HCT116 (cell line): ENCODE data around the gene NHSL2. TPM values are rescaled to one million over a fixed set of nuclear protein-coding genes. Genes with fewer than 3 reads are reported as not detected.

Experiments used
- ATAC-seq: fragments of 200-7000 bp; cut with Tn5 transposase; 2 replicates; pipeline ENCODE4 v1.9.1; 2020; ENCODE audit warnings: mild to moderate bottlenecking, moderate library complexity
- BruUV-seq: library from RNA; stranded (reverse); fragments of 400-500 nt; replicated peaks from 2 replicates; lab custom pipeline; 2021; lab: Mats Ljungman, UMichigan
- CTCF ChIA-PET: fragments of 300-600 bp; sonication (Branson Sonifier 250); formaldehyde crosslinking; loops from one replicate; lab custom pipeline; 2021; ENCODE audit warnings: antibody characterized with exemption; lab: Charles Lee
- POLR2A ChIA-PET: fragments of 300-600, 350-600 bp; sonication (Branson Sonifier 250); formaldehyde crosslinking; loops from one replicate; lab custom pipeline; 2021; ENCODE audit warnings: antibody characterized with exemption; lab: Charles Lee
- RAD21 ChIA-PET, 2 experiments: fragments of 300-600 bp; sonication (Branson Sonifier 250); formaldehyde crosslinking; loops; one replicate each; lab custom pipeline; 2023; ENCODE audit warnings: low total read pairs in 2 of 2; ENCODE audit not compliant: uncharacterized antibody in 2 of 2, unreplicated experiment in 2 of 2, low non-redundant PET in 1 of 2; lab: Charles Lee
- DNase-seq: peaks from one replicate; pipeline ENCODE4 v3.0.0-alpha.2; 2010; ENCODE audit warnings: low read depth, low spot score
- H2AFZ ChIP-seq: fragments of 200-600 bp; shearing (Covaris generic), sonication (generic); 2 replicates; pipeline ENCODE4 v1.6.1; 2017; ENCODE audit warnings: low read depth, mixed run types, mixed read lengths, antibody characterized with exemption, low read length; ENCODE audit not compliant: poor library complexity, severe bottlenecking
- H3K27ac ChIP-seq: 2 replicates; pipeline ENCODE4 v1.5.1; 2012; ENCODE audit warnings: low read depth, low read length
- H3K27me3 ChIP-seq: fragments of 200-600 bp; sonication (generic); 2 replicates; pipeline ENCODE4 v1.6.1; 2016; ENCODE audit warnings: mixed run types, low read length, mixed read lengths; ENCODE audit not compliant: insufficient read depth
- H3K36me3 ChIP-seq, 2 experiments: fragments of 200-500 bp in 1 of 2; fragments of 200-600 bp in 1 of 2; sonication (Bioruptor generic) in 1 of 2; sonication (generic) in 1 of 2; 2 replicates each; pipeline versions ENCODE4 v1.5.1 to v1.6.1; 2014 to 2016; ENCODE audit warnings: low read length in 2 of 2, inconsistent platforms in 1 of 2, mixed read lengths in 1 of 2, mixed run types in 1 of 2; ENCODE audit not compliant: insufficient read depth in 2 of 2, control insufficient read depth in 1 of 2
- H3K4me1 ChIP-seq, 2 experiments: fragments of 200-600 bp in 1 of 2; sonication (generic) in 1 of 2; 2 replicates each; pipeline versions ENCODE4 v1.5.1 to v1.6.1; 2012 to 2017; ENCODE audit warnings: low read length in 2 of 2, inconsistent platforms in 1 of 2, mild to moderate bottlenecking in 1 of 2, mixed read lengths in 1 of 2, mixed run types in 1 of 2, moderate library complexity in 1 of 2; ENCODE audit not compliant: insufficient read depth in 2 of 2, control insufficient read depth in 1 of 2
- H3K4me2 ChIP-seq: fragments of 200-600 bp; sonication (generic); 2 replicates; pipeline ENCODE4 v1.6.1; 2017; ENCODE audit warnings: mixed run types, low read length, mixed read lengths
- H3K4me3 ChIP-seq, 2 experiments: fragments of 200-600 bp in 1 of 2; sonication (generic) in 1 of 2; replicated peaks in 1 of 2; 2 replicates each; pipeline ENCODE4 v1.5.1; 2011 to 2016; ENCODE audit warnings: low read length in 2 of 2, control low read depth in 1 of 2, low read depth in 1 of 2, mild to moderate bottlenecking in 1 of 2, mixed read lengths in 1 of 2, mixed run types in 1 of 2
- H3K79me2 ChIP-seq: fragments of 200-600 bp; sonication (generic); 2 replicates; pipeline ENCODE4 v1.6.1; 2017; ENCODE audit warnings: mild to moderate bottlenecking, mixed run types, low read length, moderate library complexity, mixed read lengths; ENCODE audit not compliant: insufficient read depth
- H3K9ac ChIP-seq: fragments of 200-600 bp; sonication (generic); 2 replicates; pipeline ENCODE4 v1.6.1; 2016; ENCODE audit warnings: low read length, mixed read lengths
- H3K9me2 ChIP-seq: fragments of 200-600 bp; sonication (generic), shearing (Covaris generic); 2 replicates; pipeline ENCODE4 v1.6.1; 2017; ENCODE audit warnings: mixed run types, mild to moderate bottlenecking, moderate library complexity; ENCODE audit not compliant: insufficient read depth
- H3K9me3 ChIP-seq, 2 experiments: fragments of 200-500 bp in 1 of 2; fragments of 200-600 bp in 1 of 2; sonication (Bioruptor generic) in 1 of 2; sonication (generic) in 1 of 2; 2 replicates each; pipeline ENCODE4 v1.6.1; 2014 to 2017; ENCODE audit warnings: low read length in 2 of 2, mixed read lengths in 2 of 2, inconsistent platforms in 1 of 2, low read depth in 1 of 2, mild to moderate bottlenecking in 1 of 2, mixed run types in 1 of 2, moderate library complexity in 1 of 2; ENCODE audit not compliant: control insufficient read depth in 1 of 2, insufficient read depth in 1 of 2
- H4K20me1 ChIP-seq: fragments of 200-600 bp; sonication (generic), shearing (Covaris generic); 2 replicates; pipeline ENCODE4 v1.6.1; 2017; ENCODE audit warnings: mixed run types, mild to moderate bottlenecking, moderate library complexity; ENCODE audit not compliant: insufficient read depth
- ATF3 ChIP-seq: IDR thresholded peaks from 2 replicates; pipeline ENCODE4 v1.6.1; 2012
- CBX3 ChIP-seq: IDR thresholded peaks from 2 replicates; pipeline ENCODE4 v1.6.1; 2012; ENCODE audit warnings: low read depth
- CEBPB ChIP-seq: IDR thresholded peaks from 2 replicates; pipeline ENCODE4 v1.6.1; 2012; ENCODE audit warnings: low read depth
- CTCF ChIP-seq, 3 experiments: fragments of 200-600 bp in 1 of 3; sonication (generic) in 1 of 3; IDR thresholded peaks in 2 of 3; conservative IDR thresholded peaks in 1 of 3; 2 replicates each; pipeline ENCODE4 v1.5.1; 2012 to 2017; ENCODE audit warnings: low read depth in 2 of 3, low read length in 2 of 3, antibody characterized with exemption in 1 of 3, borderline replicate concordance in 1 of 3, control low read depth in 1 of 3, mild to moderate bottlenecking in 1 of 3, mixed read lengths in 1 of 3, mixed run types in 1 of 3, moderate library complexity in 1 of 3; ENCODE audit not compliant: insufficient read depth in 1 of 3
- EGR1 ChIP-seq: IDR thresholded peaks from 2 replicates; pipeline ENCODE4 v1.6.1; 2012; ENCODE audit warnings: low read depth
- EZH2 ChIP-seq: fragments of 200-600 bp; sonication (generic); IDR thresholded peaks from 2 replicates; pipeline ENCODE4 v1.6.1; 2017; ENCODE audit warnings: antibody characterized with exemption, mixed run types
- EZH2phosphoT487 ChIP-seq: fragments of 200-600 bp; IDR thresholded peaks from 2 replicates; pipeline ENCODE4 v1.6.1; 2018; ENCODE audit warnings: antibody characterized with exemption, borderline replicate concordance
- FOSL1 ChIP-seq: IDR thresholded peaks from 2 replicates; pipeline ENCODE4 v1.6.1; 2012; ENCODE audit warnings: low read depth
- JUND ChIP-seq: IDR thresholded peaks from 2 replicates; pipeline ENCODE4 v1.6.1; 2012
- POLR2A ChIP-seq: IDR thresholded peaks from 2 replicates; pipeline ENCODE4 v1.7.0; 2011; ENCODE audit warnings: borderline replicate concordance; ENCODE audit not compliant: insufficient read depth, insufficient read length; ENCODE audit errors: extremely low read depth
- POLR2AphosphoS5 ChIP-seq: IDR thresholded peaks from 2 replicates; pipeline ENCODE4 v1.6.1; 2011; ENCODE audit warnings: mild to moderate bottlenecking, low read depth, low read length, moderate library complexity
- RAD21 ChIP-seq: IDR thresholded peaks from 2 replicates; pipeline ENCODE4 v1.6.1; 2012; ENCODE audit warnings: low read depth, mild to moderate bottlenecking
- REST ChIP-seq: IDR thresholded peaks from 2 replicates; pipeline ENCODE4 v1.6.1; 2012; ENCODE audit warnings: low read depth
- SP1 ChIP-seq: IDR thresholded peaks from 2 replicates; pipeline ENCODE4 v1.6.1; 2012; ENCODE audit warnings: low read depth
- SRF ChIP-seq: IDR thresholded peaks from 2 replicates; pipeline ENCODE4 v1.6.1; 2012; ENCODE audit warnings: low read depth
- TCF7L2 ChIP-seq: IDR thresholded peaks from 2 replicates; pipeline ENCODE4 v1.7.0; 2011; ENCODE audit warnings: borderline replicate concordance, inconsistent platforms; ENCODE audit not compliant: insufficient read depth, insufficient read length; ENCODE audit errors: extremely low read depth
- YY1 ChIP-seq: IDR thresholded peaks from 2 replicates; pipeline ENCODE4 v1.6.1; 2011; ENCODE audit warnings: low read length, low read depth, moderate library complexity, mild to moderate bottlenecking; ENCODE audit not compliant: insufficient replicate concordance; ENCODE audit errors: extremely low read depth
- ZBTB33 ChIP-seq: IDR thresholded peaks from 2 replicates; pipeline ENCODE4 v1.6.1; 2011; ENCODE audit warnings: mild to moderate bottlenecking, low read length, moderate library complexity; ENCODE audit not compliant: insufficient replicate concordance; ENCODE audit errors: extremely low read depth
- ZFX ChIP-seq: fragments of 450-650 bp; IDR thresholded peaks from 2 replicates; pipeline ENCODE4 v1.6.1; 2017
- intact Hi-C: fragments of 100-400 bp; cut with micrococcal nuclease; formaldehyde crosslinking; loops from 2 replicates; pipeline ENCODE4 v1.10.0; 2022
- total RNA-seq: library from RNA; stranded (reverse); gene quantifications from one replicate; pipeline ENCODE4 v1.2.1, GENCODE V29; 2021; ENCODE audit not compliant: unreplicated experiment

Gene NHSL2
- total RNA-seq, 1 experiment from 2014 or later: 0.22 TPM

GRCh38 chrX:72078411-72078810 is 167.8 kb downstream of the NHSL2 start:
- intact Hi-C loops: no loop called here
- Histone ChIP-seq H3K27ac (no peak overlapping the region), H3K9ac (no peak overlapping the region), H3K9me3 (no peaks in the 10 kb centered on the region), H3K4me2 (no peak overlapping the region), H3K79me2 (no peaks in the 10 kb centered on the region), H3K9me2 (no peaks in the 10 kb centered on the region), H3K36me3 (no peaks in the 10 kb centered on the region), H4K20me1 (no peaks in the 10 kb centered on the region)
- ChIA-PET RAD21 (no interaction called here), POLR2A (no interaction called here)
- no peak for ATAC-seq
- TF ChIP-seq ZBTB33: no peak
- TF ChIP-seq TCF7L2: no peak
- no peak for TF ChIP-seq REST
- no peak for TF ChIP-seq ZFX
- TF ChIP-seq YY1: no peak
- no peak for TF ChIP-seq EGR1
- no peak for TF ChIP-seq FOSL1
- TF ChIP-seq SRF: no peak
- TF ChIP-seq CEBPB: no peak
- TF ChIP-seq EZH2: no peak
- TF ChIP-seq ATF3: no peak
- no peak for TF ChIP-seq EZH2phosphoT487
- no peak for TF ChIP-seq POLR2AphosphoS5
- TF ChIP-seq SP1: no peak
- TF ChIP-seq POLR2A: no peak
- no peak for TF ChIP-seq CBX3
- no peak for TF ChIP-seq CTCF (IDR thresholded peaks at IDR 0.05 in 2 of 3, conservative IDR thresholded peaks at IDR 0.05 in 1 of 3; ENCODE audit: borderline replicate concordance in 1 of 3, insufficient read depth in 1 of 3, low read depth in 2 of 3, low read length in 2 of 3)
- TF ChIP-seq RAD21: no peak
- no peak for TF ChIP-seq JUND
- TF ChIP-seq, all 23 proteins: peak for 0
- Histone ChIP-seq H3K4me1 (no peaks in the 10 kb centered on the region), H3K27me3 (no peaks in the 10 kb centered on the region), H3K4me3 (no peak overlapping the region), H2AFZ (no peak overlapping the region)
- no TSS peak for BruUV-seq
- CTCF ChIA-PET: no interaction called here
- DNase-seq: no peak
